Right ventricle myocardium inferior (tissue), 1 donor: Measurements from ENCODE around the gene COBL. TPM values are rescaled to one million over a fixed set of nuclear protein-coding genes. Genes with fewer than 3 reads are reported as not detected.

Source experiments
- ATAC-seq: fragments of 200-7000 bp; cut with Tn5 transposase; one replicate; pipeline ENCODE4 v1.9.1; 2020; ENCODE audit warnings: mild to moderate bottlenecking, moderate library complexity
- DNase-seq: peaks from one replicate; pipeline ENCODE4 v3.0.0; 2021; ENCODE audit errors: missing footprints
- intact Hi-C: fragments of 100-400 bp; cut with DNase I; formaldehyde crosslinking; loops from one replicate; pipeline ENCODE4 v1.11.0; 2022
- total RNA-seq: library from RNA; stranded (reverse); fragmentation: NEBNext Ultra II Directional; extraction: Animal tissue kit (Norgen Biotek cat#: 25700); gene quantifications from one replicate; pipeline ENCODE4 v1.2.1, GENCODE V29; 2021
- donor health status: DM: no; HTN: yes; CAD: no; lungs with severe emphysema.

Gene COBL
- total RNA-seq, 1 donor from 2014 or later = 88.3 TPM

- no peak for DNase-seq
- ATAC-seq = no peak
Measured at GRCh38 chr7:51082940-51083533, 233.6 kb downstream of the COBL start.

GRCh38 chr7:51082096-51082840 is 234.3 kb downstream of the COBL start:
- ATAC-seq (peak; percentile 67), DNase-seq (peak; percentile 70)
- intact Hi-C loops = no loop called here

More at GRCh38 chr7:51082940-51083533, 233.6 kb downstream of the COBL start:
- intact Hi-C loops = no loop called here

GRCh38 chr7:51081270-51081890 is 235.2 kb downstream of the COBL start:
- no peak for ATAC-seq
- intact Hi-C loops = no loop called here
- no peak for DNase-seq

GRCh38 chr7:51080622-51081269 is 235.9 kb downstream of the COBL start:
- ATAC-seq (peak; percentile 69), DNase-seq (no peak)
- intact Hi-C loops = no loop called here

GRCh38 chr7:51080216-51080615 is 236.4 kb downstream of the COBL start:
- ATAC-seq (no peak), DNase-seq (no peak)
- intact Hi-C loops = no loop called here

- ATAC-seq = no peak
- DNase-seq = no peak
- intact Hi-C loops = loop anchor here (5.0 kb wide), 1 partner anchor 457 kb away; no protein-coding TSS in a partner anchor
Measured at GRCh38 chr7:51079494-51079893, 237.1 kb downstream of the COBL start.

GRCh38 chr7:51078653-51079052 is 238.0 kb downstream of the COBL start:
- intact Hi-C loops = loop anchor here (5.0 kb wide), 1 partner anchor 456 kb away; no protein-coding TSS in a partner anchor
- no peak for DNase-seq
- no peak for ATAC-seq

- intact Hi-C loops = loop anchor here (5.0 kb wide), 1 partner anchor 456 kb away; no protein-coding TSS in a partner anchor
- DNase-seq (no peak), ATAC-seq (no peak)
Measured at GRCh38 chr7:51077987-51078370, 238.6 kb downstream of the COBL start.

GRCh38 chr7:51077316-51077986 is 239.2 kb downstream of the COBL start:
- no peak for DNase-seq
- ATAC-seq = no peak
- intact Hi-C loops = loop anchor here (5.0 kb wide), 1 partner anchor 455 kb away; no protein-coding TSS in a partner anchor

GRCh38 chr7:51075681-51076580 is 240.7 kb downstream of the COBL start:
- DNase-seq (no peak), ATAC-seq (peak; percentile 69)
- intact Hi-C loops = loop anchor here (5.0 kb wide), 1 partner anchor 454 kb away; no protein-coding TSS in a partner anchor

GRCh38 chr7:51073171-51073570 is 243.4 kb downstream of the COBL start:
- ATAC-seq = no peak
- no peak for DNase-seq
- intact Hi-C loops = no loop called here

- intact Hi-C loops = no loop called here
- ATAC-seq = no peak
Measured at GRCh38 chr7:51072281-51072680, 244.3 kb downstream of the COBL start.

GRCh38 chr7:51071427-51071826 is 245.2 kb downstream of the COBL start:
- intact Hi-C loops = loop anchor here (2.0 kb wide), 1 partner anchor 69 kb away; no protein-coding TSS in a partner anchor
- DNase-seq = no peak
- ATAC-seq = no peak

More at GRCh38 chr7:51072281-51072680, 244.3 kb downstream of the COBL start:
- DNase-seq = no peak

GRCh38 chr7:51070151-51070550 is 246.5 kb downstream of the COBL start:
- DNase-seq = no peak
- intact Hi-C loops = loop anchor here (2.0 kb wide), 1 partner anchor 71 kb away; no protein-coding TSS in a partner anchor
- ATAC-seq = peak; percentile 45

- intact Hi-C loops = loop anchor here (2.0 to 10.0 kb wide), 4 partner anchors 71 to 602 kb away; no protein-coding TSS in a partner anchor
- DNase-seq (no peak), ATAC-seq (no peak)
Measured at GRCh38 chr7:51069411-51070083, 247.1 kb downstream of the COBL start.

- intact Hi-C loops = loop anchor here (5.0 to 10.0 kb wide), 3 partner anchors 276 to 601 kb away; no protein-coding TSS in a partner anchor
- no peak for ATAC-seq
- no peak for DNase-seq
Measured at GRCh38 chr7:51068401-51068800, 248.2 kb downstream of the COBL start.

- ATAC-seq (peak; percentile 23), DNase-seq (no peak)
- intact Hi-C loops = loop anchor here (5.0 to 10.0 kb wide), 3 partner anchors 275 to 600 kb away; no protein-coding TSS in a partner anchor
Measured at GRCh38 chr7:51067757-51068156, 248.9 kb downstream of the COBL start.
